ENCODE data around the gene BRI3. TPM values are rescaled to one million over a fixed set of nuclear protein-coding genes. Genes with fewer than 3 reads are reported as not detected.

BRI3 gene
- 10 to 100 TPM; 48.2 to 52.6 TPM for total RNA-seq

GRCh38 chr7:98280791-98281756 lies at the start of gene BRI3:
Gene BRI3, plus strand, starts transcription at chr7:98281686. Its CDS starts 110 bp downstream, at chr7:98281796.
- no peaks in the 10 kb centered on the region for H3K9me3 Mint-ChIP-seq
- peak within 1 kb of the TSS; percentile 84 for H3K4me3 Mint-ChIP-seq
- peak; percentile 88 for ATAC-seq (replicated peaks)
- H3K36me3 Mint-ChIP-seq (ENCODE audit: low read depth): peaks cover 9% of the 10 kb centered on the region
- peak within 1 kb of the TSS; percentile 83 for H3K27ac Mint-ChIP-seq
- H3K4me1 Mint-ChIP-seq: peaks cover 12% of the 10 kb centered on the region
- no peaks in the 10 kb centered on the region for H3K27me3 Mint-ChIP-seq

DNA sequence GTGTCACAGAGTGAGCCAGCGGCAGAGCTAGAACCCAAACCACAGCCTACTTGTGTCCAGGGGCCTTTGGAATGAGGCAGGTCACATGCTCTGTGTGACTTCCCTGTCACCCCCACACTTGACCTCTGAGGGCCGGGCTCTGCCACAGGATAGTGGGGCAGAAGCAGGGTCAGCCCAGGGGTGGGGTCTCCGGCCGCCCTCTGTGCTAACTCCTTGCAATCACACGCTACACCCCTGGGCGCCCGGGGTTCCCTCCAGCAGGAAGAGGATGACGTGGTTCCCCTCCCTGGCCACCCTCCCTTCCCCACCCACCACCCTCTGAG lies 49.3 kb upstream of the BRI3 start:
- Mint-ChIP-seq H3K4me1 (no peaks in the 10 kb centered on the region), H3K36me3 (ENCODE audit: low read depth) (peaks cover 35% of the 10 kb centered on the region), H3K9me3 (no peaks in the 10 kb centered on the region), H3K27me3 (no peaks in the 10 kb centered on the region), H3K4me3 (no peak overlapping the region), H3K27ac (no peak overlapping the region)
- ATAC-seq (replicated peaks): no peak

GRCh38 chr7:98232799-98233198 lies 48.7 kb upstream of the BRI3 start:
- Mint-ChIP-seq H3K4me3 (no peak overlapping the region), H3K36me3 (ENCODE audit: low read depth) (peaks cover 34% of the 10 kb centered on the region), H3K27me3 (no peaks in the 10 kb centered on the region), H3K27ac (no peak overlapping the region), H3K9me3 (no peaks in the 10 kb centered on the region), H3K4me1 (no peaks in the 10 kb centered on the region)
- no peak for ATAC-seq (replicated peaks)

GRCh38 chr7:98233219-98234070 lies 48.0 kb upstream of the BRI3 start:
- Mint-ChIP-seq H3K27me3 (no peaks in the 10 kb centered on the region), H3K9me3 (no peaks in the 10 kb centered on the region), H3K27ac (no peak overlapping the region), H3K36me3 (ENCODE audit: low read depth) (peaks cover 34% of the 10 kb centered on the region), H3K4me1 (no peaks in the 10 kb centered on the region), H3K4me3 (no peak overlapping the region)
- ATAC-seq (replicated peaks): no peak

DNA sequence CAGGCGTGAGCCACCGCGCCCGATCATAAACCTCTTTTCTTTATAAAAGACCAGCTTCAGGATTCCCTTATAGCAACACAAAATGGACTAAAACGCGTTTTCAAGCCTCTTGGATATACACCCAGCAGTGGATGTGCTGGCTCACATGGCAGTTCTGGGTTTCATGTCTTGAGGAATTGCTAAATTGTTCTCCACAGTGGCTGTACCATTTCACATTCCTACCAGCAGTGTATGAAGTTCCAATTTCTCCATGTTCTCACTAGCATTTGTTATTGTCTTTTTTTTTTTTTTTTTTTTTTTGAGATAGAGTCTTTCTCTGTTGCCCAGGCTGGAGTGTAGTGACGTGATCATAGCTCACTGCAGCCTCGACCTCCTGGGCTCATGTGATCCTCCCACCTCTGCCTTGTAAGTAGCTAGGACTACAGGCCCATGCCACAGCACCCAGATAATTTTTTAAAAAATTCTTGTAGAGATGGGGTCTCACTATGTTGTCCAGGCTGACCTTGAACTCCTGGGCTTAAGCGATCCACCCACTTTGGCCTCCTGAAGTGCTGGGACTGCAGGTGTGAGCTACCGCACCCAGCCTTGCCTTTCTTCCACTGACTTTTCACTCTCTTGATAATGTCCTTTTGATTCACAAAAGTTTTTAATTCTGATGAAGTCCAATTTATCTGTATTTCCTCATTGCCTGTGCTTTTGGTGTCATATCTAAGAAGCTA lies 46.9 kb upstream of the BRI3 start:
- no peaks in the 10 kb centered on the region for H3K9me3 Mint-ChIP-seq
- H3K27me3 Mint-ChIP-seq: no peaks in the 10 kb centered on the region
- H3K27ac Mint-ChIP-seq: no peak overlapping the region
- H3K4me1 Mint-ChIP-seq: no peaks in the 10 kb centered on the region
- ATAC-seq (replicated peaks): no peak
- no peak overlapping the region for H3K4me3 Mint-ChIP-seq
- H3K36me3 Mint-ChIP-seq (ENCODE audit: low read depth): peaks cover 44% of the 10 kb centered on the region

DNA sequence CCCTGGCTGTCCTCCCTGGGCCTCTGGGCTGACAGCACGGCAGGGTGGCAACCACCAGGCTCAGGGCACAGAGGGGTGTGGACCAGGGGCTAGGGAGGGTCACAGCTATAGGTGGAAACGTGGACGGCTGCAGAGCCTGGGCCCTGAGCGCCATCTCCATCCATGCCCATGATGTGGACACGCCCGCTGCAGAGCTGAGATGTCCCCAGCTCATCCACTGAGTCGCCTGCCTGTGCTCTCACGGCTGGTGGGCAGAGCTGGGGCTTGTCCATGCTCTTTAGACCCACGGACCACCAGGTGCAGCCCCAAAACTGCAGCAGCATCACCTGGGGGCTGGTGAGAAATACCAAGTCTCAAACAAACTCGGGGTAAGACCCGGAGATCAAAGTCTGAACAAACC lies 45.6 kb upstream of the BRI3 start:
- Mint-ChIP-seq H3K27ac (no peak overlapping the region), H3K4me1 (no peaks in the 10 kb centered on the region), H3K27me3 (no peaks in the 10 kb centered on the region), H3K4me3 (no peak overlapping the region), H3K9me3 (no peaks in the 10 kb centered on the region), H3K36me3 (ENCODE audit: low read depth) (peaks cover 57% of the 10 kb centered on the region)
- ATAC-seq (replicated peaks): no peak

DNA sequence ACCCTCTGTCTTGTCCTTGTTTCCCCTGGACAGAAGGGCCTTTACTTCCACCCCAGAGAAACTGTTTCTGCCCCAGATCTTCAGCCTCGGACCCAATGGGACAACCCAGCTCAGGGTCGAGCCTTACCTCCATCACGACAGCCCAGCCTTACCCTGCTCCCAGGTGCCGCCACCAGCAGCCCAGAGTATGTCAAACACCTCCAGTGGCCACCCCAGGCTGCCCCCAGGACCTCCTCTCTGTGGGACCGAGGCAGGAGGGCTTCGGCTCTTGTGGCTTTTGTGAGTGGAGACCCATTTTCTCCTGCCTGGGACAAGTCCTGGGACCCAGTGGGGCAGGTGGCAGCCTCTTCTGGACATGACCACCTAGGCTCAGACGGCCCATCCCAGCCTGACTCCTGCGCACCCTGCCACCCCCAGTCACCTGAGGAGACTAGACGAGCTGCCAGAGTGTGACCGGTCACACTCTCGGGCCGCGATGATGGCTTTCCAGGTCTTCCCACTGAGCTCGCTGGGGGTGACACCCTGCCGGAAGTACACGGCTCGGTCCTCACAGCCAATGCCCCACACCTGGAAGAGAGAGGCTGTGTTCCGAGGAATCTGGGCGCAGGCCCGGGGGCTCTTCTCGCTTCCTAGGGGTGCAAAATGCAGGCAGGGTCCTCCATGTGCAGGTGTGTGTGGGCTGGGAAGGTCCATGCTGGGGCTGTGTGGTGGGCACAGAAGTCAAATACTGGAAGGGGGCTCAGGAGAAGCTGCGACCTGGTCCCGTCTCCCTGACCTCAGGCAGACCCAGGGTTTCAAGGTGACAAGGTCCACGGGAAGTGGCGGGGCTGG lies 44.9 kb upstream of the BRI3 start:
- Mint-ChIP-seq H3K36me3 (ENCODE audit: low read depth) (peaks cover 63% of the 10 kb centered on the region), H3K9me3 (no peaks in the 10 kb centered on the region), H3K4me1 (no peaks in the 10 kb centered on the region), H3K27ac (no peak overlapping the region), H3K4me3 (no peak overlapping the region), H3K27me3 (no peaks in the 10 kb centered on the region)
- no peak for ATAC-seq (replicated peaks)

DNA sequence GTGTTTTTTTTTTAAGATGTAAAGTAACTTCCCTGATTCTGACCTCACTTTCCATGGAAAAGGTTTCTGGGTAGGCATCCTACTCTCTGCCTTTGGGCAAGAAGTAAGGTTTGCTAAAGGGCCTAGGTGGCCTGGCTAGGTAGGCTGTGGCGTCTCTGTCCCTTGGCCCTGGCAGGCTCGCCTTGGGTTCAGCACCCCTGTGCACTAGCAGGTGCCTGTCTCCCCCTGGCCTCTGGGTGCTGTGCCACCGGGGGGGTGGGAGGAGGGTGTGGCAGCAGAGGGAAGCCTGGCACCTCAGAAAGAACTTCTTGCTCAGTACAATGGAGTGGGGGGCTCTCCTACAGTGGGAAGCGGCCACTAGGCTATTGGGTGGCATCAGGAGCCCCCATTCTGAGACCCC lies 43.4 kb upstream of the BRI3 start:
- Mint-ChIP-seq H3K9me3 (no peaks in the 10 kb centered on the region), H3K4me1 (no peaks in the 10 kb centered on the region), H3K27me3 (no peaks in the 10 kb centered on the region), H3K36me3 (ENCODE audit: low read depth) (peaks cover 64% of the 10 kb centered on the region), H3K27ac (no peak overlapping the region), H3K4me3 (no peak overlapping the region)
- ATAC-seq (replicated peaks): no peak

- Mint-ChIP-seq H3K4me1 (no peaks in the 10 kb centered on the region), H3K27ac (no peak overlapping the region), H3K36me3 (ENCODE audit: low read depth) (peaks cover 64% of the 10 kb centered on the region), H3K9me3 (no peaks in the 10 kb centered on the region), H3K4me3 (no peak overlapping the region), H3K27me3 (no peaks in the 10 kb centered on the region)
- no peak for ATAC-seq (replicated peaks)
Observed at GRCh38 chr7:98238976-98239375, 42.5 kb upstream of the BRI3 start.

DNA sequence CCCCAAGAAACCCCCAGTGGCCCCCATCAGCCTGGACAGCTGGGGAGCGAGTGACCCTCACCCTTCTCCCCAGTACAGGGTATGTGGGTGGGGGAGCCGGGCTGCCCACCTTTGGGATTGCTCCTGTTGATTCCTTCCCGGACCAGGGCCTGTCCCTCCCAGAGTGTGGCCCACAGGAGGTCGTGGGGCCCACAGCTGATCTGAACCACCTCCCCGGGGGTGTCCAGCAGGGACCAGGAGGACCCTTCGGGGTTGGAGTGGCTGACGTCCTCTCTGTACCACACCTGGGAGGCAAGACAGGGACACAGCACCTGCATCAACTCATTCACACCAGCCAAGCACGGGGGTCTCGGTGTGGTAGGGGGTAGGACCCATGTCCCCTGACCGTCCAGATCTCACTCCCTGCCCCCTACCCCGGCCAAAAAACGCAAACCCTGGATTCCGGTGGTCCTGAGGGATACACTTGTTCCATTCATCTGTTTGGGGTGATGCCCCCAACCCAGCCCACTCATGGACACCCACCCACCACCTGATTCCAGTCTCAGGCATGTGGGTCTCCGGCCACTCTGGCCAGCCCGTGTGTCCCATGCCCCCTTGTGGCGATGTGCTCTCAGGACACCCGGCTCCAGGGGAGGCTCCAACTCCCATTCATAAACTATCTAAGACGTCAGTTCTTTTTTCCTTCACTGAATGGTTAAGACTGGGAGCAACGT lies 40.4 kb upstream of the BRI3 start:
- Mint-ChIP-seq H3K4me1 (no peaks in the 10 kb centered on the region), H3K27me3 (no peaks in the 10 kb centered on the region), H3K4me3 (no peak overlapping the region), H3K9me3 (no peaks in the 10 kb centered on the region), H3K36me3 (ENCODE audit: low read depth) (peaks cover 56% of the 10 kb centered on the region), H3K27ac (no peak overlapping the region)
- no peak for ATAC-seq (replicated peaks)

DNA sequence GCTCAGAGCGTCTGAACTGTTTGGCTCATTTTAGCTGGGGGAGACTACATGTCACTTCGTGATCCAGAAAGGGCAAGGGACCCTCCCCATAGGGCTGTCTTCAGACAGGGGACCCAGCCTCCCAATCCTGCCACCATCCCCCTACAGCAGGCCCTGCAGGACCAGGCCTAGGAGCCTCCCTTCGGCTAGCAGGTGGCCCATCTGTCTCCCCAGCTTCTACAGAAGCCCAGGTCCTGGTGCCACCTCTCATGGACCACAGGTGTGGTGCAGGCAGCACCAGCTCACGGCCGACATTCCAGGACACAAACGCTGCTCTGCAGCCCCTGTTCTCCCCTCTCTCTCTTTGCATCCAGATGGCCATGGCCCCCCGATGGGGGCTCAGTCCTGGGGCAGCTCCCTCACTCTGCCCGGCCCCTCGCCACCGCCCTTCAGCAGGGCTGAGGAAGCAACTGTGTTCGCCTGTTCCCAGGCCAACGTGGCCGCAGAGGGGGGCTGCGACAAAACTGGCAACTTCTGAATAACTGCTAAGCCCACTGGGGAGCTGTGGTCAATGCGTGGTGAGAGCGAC lies 39.7 kb upstream of the BRI3 start:
- no peaks in the 10 kb centered on the region for H3K27me3 Mint-ChIP-seq
- no peak overlapping the region for H3K4me3 Mint-ChIP-seq
- H3K4me1 Mint-ChIP-seq: no peaks in the 10 kb centered on the region
- H3K27ac Mint-ChIP-seq: no peak overlapping the region
- peaks cover 53% of the 10 kb centered on the region for H3K36me3 Mint-ChIP-seq (ENCODE audit: low read depth)
- ATAC-seq (replicated peaks): no peak
- H3K9me3 Mint-ChIP-seq: no peaks in the 10 kb centered on the region

DNA sequence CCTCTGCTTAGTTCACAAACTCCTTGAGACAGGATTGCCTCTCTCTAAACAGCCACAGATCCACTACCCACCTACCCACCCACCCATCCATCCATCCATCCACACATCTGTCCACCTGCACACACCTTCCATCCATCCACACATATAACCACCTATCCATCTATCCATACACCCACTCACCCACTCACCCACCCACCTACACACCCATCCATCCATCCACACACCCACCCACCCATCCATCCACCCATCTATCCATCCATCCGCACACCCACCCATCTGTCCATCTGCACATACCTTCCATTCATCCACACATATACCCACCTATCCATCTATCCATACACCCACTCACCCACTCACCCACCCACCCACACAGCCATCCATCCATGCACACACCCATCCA lies 39.1 kb upstream of the BRI3 start:
- no peak overlapping the region for H3K27ac Mint-ChIP-seq
- H3K9me3 Mint-ChIP-seq: no peaks in the 10 kb centered on the region
- H3K27me3 Mint-ChIP-seq: no peaks in the 10 kb centered on the region
- ATAC-seq (replicated peaks): no peak
- peaks cover 52% of the 10 kb centered on the region for H3K36me3 Mint-ChIP-seq (ENCODE audit: low read depth)
- H3K4me1 Mint-ChIP-seq: no peaks in the 10 kb centered on the region
- no peak overlapping the region for H3K4me3 Mint-ChIP-seq

DNA sequence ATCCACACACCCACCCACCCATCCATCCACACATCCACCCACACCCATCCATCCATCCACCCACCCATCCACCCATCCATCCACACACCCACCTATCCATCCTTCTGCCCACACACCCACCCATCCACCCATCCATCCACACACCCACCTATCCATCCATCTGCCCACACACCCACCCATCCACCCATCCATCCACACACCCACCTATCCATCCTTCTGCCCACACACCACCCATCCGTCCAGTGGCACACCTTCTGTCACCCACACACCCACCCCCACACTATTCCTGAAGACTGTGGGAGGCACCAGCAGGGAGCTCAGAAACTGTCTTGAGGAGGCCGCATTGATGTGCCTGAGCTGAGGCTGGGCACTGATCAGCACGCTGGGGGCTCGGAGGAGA lies 38.6 kb upstream of the BRI3 start:
- ATAC-seq (replicated peaks): no peak
- Mint-ChIP-seq H3K4me3 (no peak overlapping the region), H3K9me3 (no peaks in the 10 kb centered on the region), H3K27me3 (no peaks in the 10 kb centered on the region), H3K4me1 (peaks cover under 1% of the 10 kb centered on the region), H3K27ac (no peak overlapping the region), H3K36me3 (ENCODE audit: low read depth) (peaks cover 49% of the 10 kb centered on the region)

Data from activated T-helper 17 cell treated with anti-CD3 and anti-CD28 coated beads, Interleukin-2, amount 50 U/mL, for 72 hours (primary cell).